H9 (cell line): Measurements from ENCODE around the gene COPE. TPM values are rescaled to one million over a fixed set of nuclear protein-coding genes. Genes with fewer than 3 reads are reported as not detected.

Experiments used
- DNase-seq: peaks from one replicate; pipeline ENCODE4 v3.0.0-alpha.2; 2017
- H2AFZ ChIP-seq: one replicate; pipeline ENCODE4 v1.6.1; 2013; ENCODE audit warnings: mild to moderate bottlenecking, low read length, control low read depth, moderate library complexity
- H2AK5ac ChIP-seq: 2 replicates; pipeline ENCODE4 v1.6.1; 2013; ENCODE audit warnings: low read length, control low read depth, mixed read lengths; ENCODE audit not compliant: insufficient read length
- H2BK120ac ChIP-seq: one replicate; pipeline ENCODE4 v1.6.1; 2013; ENCODE audit warnings: low read depth, mild to moderate bottlenecking, low read length, control low read depth, inconsistent platforms; ENCODE audit not compliant: poor library complexity, severe bottlenecking
- H2BK12ac ChIP-seq: 2 replicates; pipeline ENCODE4 v1.6.1; 2013; ENCODE audit warnings: low read length, control low read depth, mixed read lengths, low read depth; ENCODE audit not compliant: insufficient read length
- H2BK15ac ChIP-seq: 2 replicates; pipeline ENCODE4 v1.6.1; 2013; ENCODE audit warnings: low read depth, low read length, control low read depth
- H2BK20ac ChIP-seq: one replicate; pipeline ENCODE4 v1.6.1; 2013; ENCODE audit warnings: low read depth, mild to moderate bottlenecking, low read length, control low read depth, inconsistent platforms; ENCODE audit not compliant: poor library complexity, severe bottlenecking
- H2BK5ac ChIP-seq: 2 replicates; pipeline ENCODE4 v1.6.1; 2013; ENCODE audit warnings: low read length, control low read depth, mixed read lengths; ENCODE audit not compliant: insufficient read length
- H3K14ac ChIP-seq: 2 replicates; pipeline ENCODE4 v1.6.1; 2013; ENCODE audit warnings: low read length, control low read depth; ENCODE audit not compliant: insufficient read depth
- H3K18ac ChIP-seq: 2 replicates; pipeline ENCODE4 v1.6.1; 2013; ENCODE audit warnings: low read depth, mild to moderate bottlenecking, mixed read lengths, low read length, control low read depth; ENCODE audit not compliant: insufficient read length
- H3K23ac ChIP-seq: 2 replicates; pipeline ENCODE4 v1.6.1; 2013; ENCODE audit warnings: low read length, control low read depth, mixed read lengths, low read depth; ENCODE audit not compliant: insufficient read length
- H3K23me2 ChIP-seq: 2 replicates; pipeline ENCODE4 v1.6.1; 2013; ENCODE audit warnings: low read depth, mild to moderate bottlenecking, mixed read lengths, low read length, control low read depth; ENCODE audit not compliant: insufficient read length, poor library complexity, severe bottlenecking
- H3K27ac ChIP-seq: 2 replicates; pipeline ENCODE4 v1.5.1; 2013; ENCODE audit warnings: low read length, control low read depth, mixed read lengths, low read depth; ENCODE audit not compliant: insufficient read length
- H3K27me3 ChIP-seq: 2 replicates; pipeline ENCODE4 v1.6.1; 2013; ENCODE audit warnings: low read length, control low read depth, inconsistent platforms; ENCODE audit not compliant: insufficient read depth
- H3K4ac ChIP-seq: 2 replicates; pipeline ENCODE4 v1.6.1; 2013; ENCODE audit warnings: low read depth, mild to moderate bottlenecking, control low read depth, inconsistent platforms, low read length, moderate library complexity
- H3K4me1 ChIP-seq: 2 replicates; pipeline ENCODE4 v1.6.1; 2013; ENCODE audit warnings: low read length, control low read depth, inconsistent platforms; ENCODE audit not compliant: insufficient read depth
- H3K4me2 ChIP-seq: 2 replicates; pipeline ENCODE4 v1.6.1; 2013; ENCODE audit warnings: low read length, control low read depth, mixed read lengths; ENCODE audit not compliant: insufficient read length, insufficient read depth
- H3K56ac ChIP-seq: 2 replicates; pipeline ENCODE4 v1.6.1; 2013; ENCODE audit warnings: low read depth, mild to moderate bottlenecking, mixed read lengths, low read length, control low read depth; ENCODE audit not compliant: insufficient read length
- H3K79me1 ChIP-seq: 2 replicates; pipeline ENCODE4 v1.6.1; 2013; ENCODE audit warnings: low read depth, mild to moderate bottlenecking, moderate library complexity, low read length, control low read depth, inconsistent platforms; ENCODE audit not compliant: insufficient read depth, poor library complexity, severe bottlenecking
- H3K79me2 ChIP-seq: 2 replicates; pipeline ENCODE4 v1.6.1; 2013; ENCODE audit warnings: low read length, control low read depth, inconsistent platforms; ENCODE audit not compliant: insufficient read depth
- H3K9ac ChIP-seq: 2 replicates; pipeline ENCODE4 v1.6.1; 2013; ENCODE audit warnings: low read length, control low read depth, mixed read lengths; ENCODE audit not compliant: insufficient read length; ENCODE audit errors: extremely low read depth
- H3K9me3 ChIP-seq: one replicate; pipeline ENCODE4 v1.6.1; 2013; ENCODE audit warnings: low read depth, low read length, inconsistent platforms; ENCODE audit not compliant: control insufficient read depth
- H3T11ph ChIP-seq: one replicate; pipeline ENCODE4 v1.6.1; 2013; ENCODE audit warnings: mild to moderate bottlenecking, low read length, control low read depth, inconsistent platforms
- H4K20me1 ChIP-seq: one replicate; pipeline ENCODE4 v1.6.1; 2013; ENCODE audit not compliant: control insufficient read depth, insufficient read length, insufficient read depth
- H4K5ac ChIP-seq: 2 replicates; pipeline ENCODE4 v1.6.1; 2013; ENCODE audit warnings: low read depth, mild to moderate bottlenecking, mixed read lengths, low read length, control low read depth; ENCODE audit not compliant: insufficient read length
- H4K8ac ChIP-seq: replicated peaks from 2 replicates; pipeline ENCODE4 v1.6.1; 2013; ENCODE audit warnings: low read length, control low read depth, mixed read lengths, low read depth; ENCODE audit not compliant: insufficient read length
- H4K91ac ChIP-seq: 2 replicates; pipeline ENCODE4 v1.6.1; 2013; ENCODE audit warnings: low read depth, mild to moderate bottlenecking, moderate library complexity, mixed read lengths, low read length, control low read depth; ENCODE audit not compliant: insufficient read length
- H3K27ac Mint-ChIP-seq, 3 experiments: 2 replicates in 2 of 3; 3 replicates in 1 of 3; pipeline ENCODE4 v1.8.0; 2020 to 2021; ENCODE audit warnings: mixed read lengths in 3 of 3, mild to moderate bottlenecking in 1 of 3, moderate library complexity in 1 of 3
- H3K27me3 Mint-ChIP-seq: 2 replicates; pipeline ENCODE4 v1.8.0; 2021; ENCODE audit warnings: low read depth, mild to moderate bottlenecking, moderate library complexity, mixed read lengths
- H3K36me3 Mint-ChIP-seq, 3 experiments: 2 replicates in 2 of 3; 3 replicates in 1 of 3; pipeline ENCODE4 v1.8.0; 2020 to 2021; ENCODE audit warnings: low read depth in 3 of 3, mixed read lengths in 3 of 3; ENCODE audit not compliant: insufficient read depth in 1 of 3
- H3K4me1 Mint-ChIP-seq, 2 experiments: 2 replicates each; pipeline ENCODE4 v1.8.0; 2020; ENCODE audit warnings: mixed read lengths in 2 of 2
- H3K4me3 Mint-ChIP-seq, 2 experiments: 2 replicates in 1 of 2; 3 replicates in 1 of 2; pipeline ENCODE4 v1.8.0; 2020 to 2021; ENCODE audit warnings: mild to moderate bottlenecking in 2 of 2, mixed read lengths in 2 of 2, moderate library complexity in 1 of 2
- H3K9me3 Mint-ChIP-seq, 2 experiments: 2 replicates in 1 of 2; 3 replicates in 1 of 2; pipeline ENCODE4 v1.8.0; 2020; ENCODE audit warnings: mild to moderate bottlenecking in 2 of 2, mixed read lengths in 2 of 2, moderate library complexity in 1 of 2
- CTCF ChIP-seq: fragments of 200-600 bp; sonication (generic); conservative IDR thresholded peaks from 3 replicates; pipeline ENCODE4 v1.8.0; 2021; ENCODE audit warnings: antibody characterized with exemption, mild to moderate bottlenecking
- WGBS: extraction: QIAGEN DNeasy Blood & Tissue Kit; methylation state at CpG from one replicate; pipeline ENCODE4 v1.1.7; 2013; ENCODE audit warnings: missing lambda C conversion rate, low lambda C conversion rate, mixed read lengths; ENCODE audit not compliant: insufficient read length; ENCODE audit errors: extremely low coverage; 5-methylcytosine and 5-hydroxymethylcytosine counted together
- total RNA-seq: library from RNA; stranded (reverse); gene quantifications from 2 replicates; pipeline ENCODE4 v1.2.1, GENCODE V29; 2021

COPE gene
- total RNA-seq, 1 experiment from 2014 or later, result 198 TPM

DNA sequence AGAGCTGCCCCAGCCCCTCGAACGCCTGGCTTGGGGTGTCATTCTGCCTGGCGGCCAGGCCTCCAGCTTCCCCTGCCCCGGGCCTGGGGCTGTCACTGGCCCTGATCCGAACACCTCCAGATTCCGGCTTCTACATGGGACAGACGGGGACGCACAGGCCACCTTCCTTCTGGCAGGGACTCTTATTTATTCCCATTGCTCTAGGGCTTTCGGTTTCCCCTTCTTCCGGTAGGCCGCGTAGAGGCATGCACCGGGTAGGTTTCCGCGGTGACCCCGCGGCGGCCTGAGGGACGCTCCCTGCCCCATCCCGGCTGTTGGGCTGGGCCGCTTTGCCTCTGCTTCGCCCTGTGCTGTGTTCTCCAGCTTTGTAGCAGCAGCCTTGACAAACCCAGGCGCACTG, 51.4 kb downstream of the COPE start:
- Histone ChIP-seq H3K9ac (no peak overlapping the region), H2BK5ac (no peak overlapping the region), H3K56ac (no peak overlapping the region), H3K4ac (no peak overlapping the region), H3K4me1 (no peaks in the 10 kb centered on the region), H4K91ac (no peak overlapping the region), H3K27ac (no peak overlapping the region), H3T11ph (no peak overlapping the region), H2BK120ac (no peak overlapping the region), H4K8ac (no peak overlapping the region), H2BK20ac (no peak overlapping the region), H2AK5ac (no peak overlapping the region), H2BK15ac (no peak overlapping the region), H3K27me3 (no peaks in the 10 kb centered on the region), H4K20me1 (no peaks in the 10 kb centered on the region), H3K23ac (no peak overlapping the region), H2AFZ (no peak overlapping the region), H3K18ac (no peak overlapping the region), H2BK12ac (no peak overlapping the region), H3K79me2 (no peaks in the 10 kb centered on the region), H3K23me2 (no peaks in the 10 kb centered on the region), H4K5ac (no peak overlapping the region), H3K4me2 (no peak overlapping the region), H3K14ac (no peak overlapping the region), H3K79me1 (no peaks in the 10 kb centered on the region), H3K9me3 (no peaks in the 10 kb centered on the region)
- peaks cover 0 to 13% of the 10 kb centered on the region in 2 experiments; a peak in 2 of 4 replicates for H3K4me1 Mint-ChIP-seq
- no peak for DNase-seq
- TF ChIP-seq CTCF, result no peak
- H3K36me3 Mint-ChIP-seq, result peaks cover 9 to 47% (median 38%) of the 10 kb centered on the region in 3 experiments
- H3K9me3 Mint-ChIP-seq, result no peaks in the 10 kb centered on the region
- WGBS, result no CpG with 5 or more reads among the region's 23 CpGs
- H3K27ac Mint-ChIP-seq, result peak overlapping the region in 2 of 3 experiments; percentile 32 to 39; a peak in 2 of 7 replicates
- H3K4me3 Mint-ChIP-seq, result no peak overlapping the region
- no peaks in the 10 kb centered on the region for H3K27me3 Mint-ChIP-seq
